GM12878 (cell line): Measurements from ENCODE around the gene PHC1. TPM values are rescaled to one million over a fixed set of nuclear protein-coding genes. Genes with fewer than 3 reads are reported as not detected.

Source experiments
- ATAC-seq: fragments of 200-7000 bp; cut with Tn5 transposase; 3 replicates; pipeline ENCODE4 v1.9.1; 2020; ENCODE audit warnings: mild to moderate bottlenecking, moderate library complexity
- BruUV-seq: library from RNA; stranded (reverse); fragments of 400-500 nt; replicated peaks from 2 replicates; lab custom pipeline; 2021; lab: Mats Ljungman, UMichigan
- CTCF ChIA-PET: fragments of 300-600 bp; sonication (Branson Sonifier 250); formaldehyde crosslinking; extraction: SDS; loops from one replicate; lab custom pipeline; 2021; ENCODE audit warnings: inconsistent platforms; lab: Yijun Ruan, JAX
- POLR2A ChIA-PET: fragments of 350-600 bp; formaldehyde crosslinking; extraction: SDS; loops from one replicate; lab custom pipeline; 2021; ENCODE audit warnings: inconsistent platforms; lab: Charles Lee
- RAD21 ChIA-PET: fragments of 300-600 bp; sonication (Branson Sonifier 250); formaldehyde crosslinking; loops from one replicate; lab custom pipeline; 2023; ENCODE audit warnings: antibody characterized with exemption; ENCODE audit not compliant: unreplicated experiment; lab: Charles Lee
- SMC1A ChIA-PET: fragments of 300-600 bp; sonication (Branson Sonifier 250); formaldehyde crosslinking; loops from one replicate; lab custom pipeline; 2023; ENCODE audit not compliant: unreplicated experiment, uncharacterized antibody; lab: Charles Lee
- DNase-seq: peaks from one replicate; pipeline ENCODE4 v3.0.0-alpha.2; 2011; ENCODE audit warnings: low read depth, low spot score
- FAIRE-seq: peaks from 3 replicates; lab custom pipeline; 2011; peaks lifted over from hg19 to GRCh38; lab: Jason Lieb, UNC
- H2AFZ ChIP-seq: 2 replicates; pipeline ENCODE4 v1.6.0; 2011; ENCODE audit warnings: low read depth, low read length, control low read depth; ENCODE audit not compliant: control insufficient read depth
- H3K27ac ChIP-seq: 2 replicates; pipeline ENCODE4 v1.5.1; 2011; ENCODE audit warnings: control low read depth; ENCODE audit not compliant: control insufficient read depth, insufficient read depth
- H3K27me3 ChIP-seq, 2 experiments: replicated peaks in 1 of 2; 2 replicates each; pipeline versions ENCODE4 v1.6.0 to v1.6.1; 2011; ENCODE audit warnings: low read length in 1 of 2; ENCODE audit not compliant: control insufficient read depth in 2 of 2, insufficient read depth in 2 of 2
- H3K36me3 ChIP-seq, 2 experiments: 2 replicates each; pipeline ENCODE4 v1.5.1; 2011; ENCODE audit warnings: low read length in 1 of 2; ENCODE audit not compliant: control insufficient read depth in 2 of 2, insufficient read depth in 2 of 2
- H3K4me1 ChIP-seq: 2 replicates; pipeline ENCODE4 v1.6.1; 2011; ENCODE audit warnings: mild to moderate bottlenecking, low read length, moderate library complexity, mixed read lengths; ENCODE audit not compliant: control insufficient read depth, insufficient read depth
- H3K4me2 ChIP-seq: 2 replicates; pipeline ENCODE4 v1.6.0; 2011; ENCODE audit warnings: control low read depth; ENCODE audit not compliant: control insufficient read depth, insufficient read depth
- H3K4me3 ChIP-seq: fragments of 200-600 bp; sonication (generic); 2 replicates; pipeline ENCODE4 v1.5.1; 2016
- H3K79me2 ChIP-seq: 2 replicates; pipeline ENCODE4 v1.6.0; 2011; ENCODE audit warnings: low read length; ENCODE audit not compliant: control insufficient read depth, insufficient read depth
- H3K9ac ChIP-seq: 2 replicates; pipeline ENCODE4 v1.8.0; 2011; ENCODE audit warnings: low read length, control low read depth, mixed read lengths; ENCODE audit not compliant: control insufficient read depth, insufficient read depth
- H3K9me3 ChIP-seq: replicated peaks from 3 replicates; pipeline ENCODE4 v1.5.1; 2011; ENCODE audit warnings: mild to moderate bottlenecking, low read length; ENCODE audit not compliant: control insufficient read depth, insufficient read depth
- H4K20me1 ChIP-seq: 2 replicates; pipeline ENCODE4 v1.6.0; 2011; ENCODE audit not compliant: control insufficient read depth, insufficient read depth
- GATAD2B ChIP-seq: fragments of 450-650 bp; conservative IDR thresholded peaks from 2 replicates; pipeline ENCODE4 v1.6.1; 2017; ENCODE audit warnings: low read depth, mild to moderate bottlenecking, moderate library complexity
- HDGF ChIP-seq: fragments of 450-650 bp; IDR thresholded peaks from 2 replicates; pipeline ENCODE4 v1.6.1; 2016; ENCODE audit warnings: antibody characterized with exemption
- MLLT1 ChIP-seq: fragments of 450-650 bp; IDR thresholded peaks from 2 replicates; pipeline ENCODE4 v1.6.1; 2016; ENCODE audit warnings: mild to moderate bottlenecking
- PKNOX1 ChIP-seq: fragments of 450-650 bp; IDR thresholded peaks from 2 replicates; pipeline ENCODE4 v1.6.1; 2016; ENCODE audit warnings: mild to moderate bottlenecking
- SP1 ChIP-seq: IDR thresholded peaks from one replicate; pipeline ENCODE4 v1.6.1; 2011; ENCODE audit warnings: low read depth, low read length
- ZBTB4 ChIP-seq: fragments of 450-650 bp; formaldehyde crosslinking; IDR thresholded peaks from 2 replicates; pipeline ENCODE4 v1.4.0; 2022; ENCODE audit warnings: mild to moderate bottlenecking, moderate library complexity
- WGBS: methylation state at CpG from one replicate; pipeline ENCODE4 v1.1.6; 2016; ENCODE audit warnings: low lambda C conversion rate; ENCODE audit not compliant: insufficient replicate concordance, insufficient coverage; ENCODE audit errors: missing lambda C conversion rate; 5-methylcytosine and 5-hydroxymethylcytosine counted together
- in situ Hi-C: fragments of 300-500 bp; cut with MboI; formaldehyde crosslinking; loops from 9 replicates; pipeline ENCODE4 v1.14.3; 2018; ENCODE audit warnings: mixed read lengths
- intact Hi-C: fragments of 100-400 bp; cut with micrococcal nuclease; formaldehyde crosslinking; loops from one replicate; pipeline ENCODE4 v1.14.2; 2022; ENCODE audit not compliant: unreplicated experiment
- polyA plus RNA-seq, 11 experiments: library from polyadenylated mRNA; depleted of rRNA in 4 of 11; unstranded in 6 of 11; stranded (reverse) in 5 of 11; fragments of >200 nt; fragmentation: Nextera tagmentation in 4 of 11; fragmentation: Illumina TruSeq in 1 of 11; extraction: Ambion mirVana in 4 of 11; extraction: Trizol in 1 of 11; gene quantifications; 1 replicate in 1 of 11; 2 replicates in 10 of 11; pipeline versions ENCODE4 v1.2.1 to v1.2.3, GENCODE V29; 2011 to 2016; ENCODE audit warnings: inconsistent platforms in 2 of 11, missing spikeins in 2 of 11, low read depth in 1 of 11
- total RNA-seq, 4 experiments: library from RNA; depleted of rRNA in 3 of 4; stranded (reverse); fragments of >200 nt in 3 of 4; fragmentation: Illumina TruSeq in 1 of 4; extraction: Trizol in 1 of 4; gene quantifications; 2 replicates each; pipeline versions ENCODE4 v1.2.1 to v1.2.3, GENCODE V29; 2013 to 2021

The PHC1 gene
- total and polyA plus RNA-seq, 10 of the 15 experiments (the other 5 are each of a cell fraction or from before 2014, with no cell fraction given) = 0.50 to 16.3 (median 2.1) TPM

GRCh38 chr12:8914716-8915526, 612 bp downstream of the PHC1 start:
- H3K4me1 ChIP-seq = peaks cover 4% of the 10 kb centered on the region
- ChIA-PET POLR2A (interaction anchor here (1.2 kb wide), 1 partner anchor 31 kb away, joined by 3 read pairs; no protein-coding TSS in a partner anchor), RAD21 (interaction anchor here (1.1 to 2.1 kb wide), 2 partner anchors 34 to 134 kb away, joined by 4 to 14 read pairs; partner anchors contain the start of gene M6PR), CTCF (interaction anchor here (1.2 to 2.0 kb wide), 3 partner anchors 31 to 123 kb away, joined by 5 to 7 read pairs (median 7); partner anchors contain the start of gene M6PR), SMC1A (interaction anchor here (0.5 to 2.8 kb wide), 5 partner anchors 33 to 939 kb away, joined by 3 to 12 read pairs (median 4); partner anchors contain the start of gene M6PR)
- no peaks in the 10 kb centered on the region for H3K79me2 ChIP-seq
- no TSS peak for BruUV-seq
- WGBS = 11% methylated on average over 27 of the region's 35 CpGs
- DNase-seq (no peak), FAIRE-seq (peak; percentile 75), ATAC-seq (peak; percentile 90)
- in situ Hi-C loops = no loop called here
- H2AFZ ChIP-seq = peak overlapping the region; percentile 86
- peak overlapping the region; percentile 71 for H3K4me3 ChIP-seq
- H3K4me2 ChIP-seq = peak overlapping the region; percentile 98
- H3K9ac ChIP-seq = peak overlapping the region; percentile 34
- H3K27me3 ChIP-seq = no peaks in the 10 kb centered on the region; a peak in 1 of 4 replicates
- intact Hi-C loops = loop anchor here (10.0 kb wide), 1 partner anchor 130 kb away; no protein-coding TSS in a partner anchor
- no peaks in the 10 kb centered on the region for H3K9me3 ChIP-seq
- H4K20me1 ChIP-seq = no peaks in the 10 kb centered on the region
- TF ChIP-seq GATAD2B (0 out of 2 replicates have a peak, but pooled peaks have one; percentile 28), MLLT1 (peak; percentile 60; the same call in 1 of the 2 replicates), HDGF (0 out of 2 replicates have a peak, but pooled peaks have one; percentile 44), ZBTB4 (CRISPR knock-in tag) (no peak), SP1 (no peak), PKNOX1 (no peak)
- no peaks in the 10 kb centered on the region for H3K36me3 ChIP-seq
- no peak overlapping the region for H3K27ac ChIP-seq
